Measurements from ENCODE around the gene NHS. TPM values are rescaled to one million over a fixed set of nuclear protein-coding genes. Genes with fewer than 3 reads are reported as not detected.

NHS gene
- total RNA-seq, 1 donor from 2014 or later: 2.5 TPM

- no peaks in the 10 kb centered on the region for H3K4me1 ChIP-seq
- TF ChIP-seq, protein P1, sequence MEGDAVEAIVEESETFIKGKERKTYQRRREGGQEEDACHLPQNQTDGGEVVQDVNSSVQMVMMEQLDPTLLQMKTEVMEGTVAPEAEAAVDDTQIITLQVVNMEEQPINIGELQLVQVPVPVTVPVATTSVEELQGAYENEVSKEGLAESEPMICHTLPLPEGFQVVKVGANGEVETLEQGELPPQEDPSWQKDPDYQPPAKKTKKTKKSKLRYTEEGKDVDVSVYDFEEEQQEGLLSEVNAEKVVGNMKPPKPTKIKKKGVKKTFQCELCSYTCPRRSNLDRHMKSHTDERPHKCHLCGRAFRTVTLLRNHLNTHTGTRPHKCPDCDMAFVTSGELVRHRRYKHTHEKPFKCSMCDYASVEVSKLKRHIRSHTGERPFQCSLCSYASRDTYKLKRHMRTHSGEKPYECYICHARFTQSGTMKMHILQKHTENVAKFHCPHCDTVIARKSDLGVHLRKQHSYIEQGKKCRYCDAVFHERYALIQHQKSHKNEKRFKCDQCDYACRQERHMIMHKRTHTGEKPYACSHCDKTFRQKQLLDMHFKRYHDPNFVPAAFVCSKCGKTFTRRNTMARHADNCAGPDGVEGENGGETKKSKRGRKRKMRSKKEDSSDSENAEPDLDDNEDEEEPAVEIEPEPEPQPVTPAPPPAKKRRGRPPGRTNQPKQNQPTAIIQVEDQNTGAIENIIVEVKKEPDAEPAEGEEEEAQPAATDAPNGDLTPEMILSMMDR (IDR thresholded peaks at IDR 0.05): no peak
- ATAC-seq (no peak), DNase-seq (no peak)
- H3K9me3 ChIP-seq: no peaks in the 10 kb centered on the region
- intact Hi-C loops (cut with DNase I): no loop called here
- no peak overlapping the region for H3K27ac ChIP-seq
- H3K36me3 ChIP-seq: no peaks in the 10 kb centered on the region
- H3K27me3 ChIP-seq: no peaks in the 10 kb centered on the region
- no peak overlapping the region for H3K4me3 ChIP-seq
Observed at GRCh38 chrX:17470136-17470535, 95.1 kb downstream of the NHS start.

- Histone ChIP-seq H3K27ac (no peak overlapping the region), H3K9me3 (no peaks in the 10 kb centered on the region), H3K4me3 (no peak overlapping the region), H3K27me3 (no peaks in the 10 kb centered on the region), H3K4me1 (no peaks in the 10 kb centered on the region), H3K36me3 (no peaks in the 10 kb centered on the region)
- DNase-seq (no peak), ATAC-seq (no peak)
- TF ChIP-seq, protein P1 (IDR thresholded peaks at IDR 0.05): no peak
- intact Hi-C loops (cut with DNase I): no loop called here
Observed at GRCh38 chrX:17471121-17471520, 96.1 kb downstream of the NHS start.

- Histone ChIP-seq H3K4me1 (no peaks in the 10 kb centered on the region), H3K4me3 (no peak overlapping the region), H3K36me3 (no peaks in the 10 kb centered on the region), H3K27me3 (no peaks in the 10 kb centered on the region), H3K9me3 (no peaks in the 10 kb centered on the region), H3K27ac (no peak overlapping the region)
- TF ChIP-seq, protein P1 (IDR thresholded peaks at IDR 0.05): no peak
- ATAC-seq: no peak
- DNase-seq: no peak
- intact Hi-C loops (cut with DNase I): no loop called here
Observed at GRCh38 chrX:17471861-17472260, 96.9 kb downstream of the NHS start.

GRCh38 chrX:17472424-17472823 lies 97.4 kb downstream of the NHS start:
- ATAC-seq: no peak
- Histone ChIP-seq H3K27ac (no peak overlapping the region), H3K27me3 (no peaks in the 10 kb centered on the region), H3K4me1 (no peaks in the 10 kb centered on the region), H3K36me3 (no peaks in the 10 kb centered on the region), H3K4me3 (no peak overlapping the region), H3K9me3 (no peaks in the 10 kb centered on the region)
- intact Hi-C loops (cut with DNase I): no loop called here
- TF ChIP-seq, protein P1 (IDR thresholded peaks at IDR 0.05): no peak
- no peak for DNase-seq

DNA sequence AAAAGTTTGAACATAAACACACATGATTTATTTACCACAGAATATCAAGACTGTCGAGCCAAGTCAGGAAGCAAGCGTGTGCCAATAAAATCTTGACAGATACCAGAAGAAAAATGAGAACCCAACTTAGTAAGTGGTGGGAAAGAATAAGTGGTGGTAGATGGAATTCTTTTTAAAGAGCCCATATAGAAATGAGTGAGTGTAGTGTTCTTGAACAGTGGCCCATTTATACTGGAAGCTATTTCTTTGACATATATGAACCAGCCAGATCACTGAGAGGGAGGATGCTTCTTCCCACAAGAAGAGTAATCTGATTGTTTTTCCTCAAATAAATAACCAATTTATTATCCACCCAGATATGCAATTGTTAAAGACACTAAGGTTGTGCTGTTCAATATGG lies 98.0 kb downstream of the NHS start:
- Histone ChIP-seq H3K9me3 (no peaks in the 10 kb centered on the region), H3K4me1 (no peaks in the 10 kb centered on the region), H3K27me3 (no peaks in the 10 kb centered on the region), H3K4me3 (no peak overlapping the region), H3K36me3 (no peaks in the 10 kb centered on the region), H3K27ac (no peak overlapping the region)
- ATAC-seq: no peak
- TF ChIP-seq, protein P1 (IDR thresholded peaks at IDR 0.05): no peak
- no peak for DNase-seq
- intact Hi-C loops (cut with DNase I): no loop called here

GRCh38 chrX:17474892-17475291 lies 99.9 kb downstream of the NHS start:
- H3K4me3 ChIP-seq: no peak overlapping the region
- DNase-seq (no peak), ATAC-seq (no peak)
- intact Hi-C loops (cut with DNase I): no loop called here
- no peaks in the 10 kb centered on the region for H3K36me3 ChIP-seq
- no peaks in the 10 kb centered on the region for H3K4me1 ChIP-seq
- H3K27me3 ChIP-seq: no peaks in the 10 kb centered on the region
- H3K27ac ChIP-seq: no peak overlapping the region
- H3K9me3 ChIP-seq: no peaks in the 10 kb centered on the region
- TF ChIP-seq, protein P1 (IDR thresholded peaks at IDR 0.05): no peak

All from upper lobe of right lung (tissue), 1 donor.